HepG2 (cell line): ENCODE results near the gene TMEFF2. TPM values are rescaled to one million over a fixed set of nuclear protein-coding genes. Genes with fewer than 3 reads are reported as not detected.

ENCODE experiments used
- ATAC-seq: fragments of 200-7000 bp; cut with Tn5 transposase; 3 replicates; pipeline ENCODE4 v1.9.1; 2020; ENCODE audit warnings: mild to moderate bottlenecking, moderate library complexity
- BruUV-seq: library from RNA; stranded (reverse); fragments of 400-500 nt; replicated peaks from 2 replicates; lab custom pipeline; 2021; lab: Mats Ljungman, UMichigan
- CTCF ChIA-PET: fragments of 300-600 bp; formaldehyde crosslinking; extraction: SDS; loops from one replicate; lab custom pipeline; 2021; ENCODE audit warnings: low total read pairs, inconsistent platforms, low intra/inter-chr PET ratio; lab: Yijun Ruan, JAX
- POLR2A ChIA-PET: fragments of 350-600 bp; sonication (Branson Sonifier 250); formaldehyde crosslinking; loops from one replicate; lab custom pipeline; 2020; ENCODE audit warnings: antibody characterized with exemption, inconsistent platforms; lab: Yijun Ruan, JAX
- DNase-seq: peaks from one replicate; pipeline ENCODE4 v3.0.0-alpha.2; 2015; ENCODE audit warnings: low spot score
- FAIRE-seq: peaks from 3 replicates; lab custom pipeline; 2011; peaks lifted over from hg19 to GRCh38; lab: Jason Lieb, UNC
- H2AFZ ChIP-seq: one replicate; pipeline ENCODE4 v1.6.1; 2011; ENCODE audit warnings: low read length, inconsistent platforms
- H3K27ac ChIP-seq: fragments of 300-600 bp; 3 replicates; pipeline ENCODE4 v1.8.0; 2011; ENCODE audit warnings: mixed run types, mild to moderate bottlenecking, mixed read lengths, low read length, inconsistent platforms; ENCODE audit not compliant: insufficient read depth; ENCODE audit errors: extremely low read length
- H3K27me3 ChIP-seq, 2 experiments: fragments of 200-600 bp in 1 of 2; 2 replicates in 1 of 2; 3 replicates in 1 of 2; pipeline versions ENCODE4 v1.6.0 to v1.8.0; 2011; ENCODE audit warnings: low read length in 2 of 2, mild to moderate bottlenecking in 2 of 2, moderate library complexity in 2 of 2, inconsistent platforms in 1 of 2; ENCODE audit not compliant: insufficient read depth in 2 of 2, control insufficient read depth in 1 of 2
- H3K36me3 ChIP-seq, 2 experiments: fragments of 200-600 bp in 1 of 2; replicated peaks in 1 of 2; 2 replicates in 1 of 2; 3 replicates in 1 of 2; pipeline versions ENCODE4 v1.5.1 to v1.8.0; 2011; ENCODE audit warnings: low read length in 2 of 2, inconsistent platforms in 1 of 2; ENCODE audit not compliant: insufficient read depth in 2 of 2, control insufficient read depth in 1 of 2
- H3K4me1 ChIP-seq: 2 replicates; pipeline ENCODE4 v1.5.1; 2012; ENCODE audit warnings: low read length, inconsistent platforms; ENCODE audit not compliant: insufficient read depth
- H3K4me2 ChIP-seq: 2 replicates; pipeline ENCODE4 v1.6.0; 2011; ENCODE audit warnings: low read depth, low read length, inconsistent platforms
- H3K4me3 ChIP-seq, 3 experiments: fragments of 200-600 bp in 1 of 3; sonication (generic), shearing (Covaris generic) in 1 of 3; replicated peaks in 1 of 3; 2 replicates each; pipeline ENCODE4 v1.5.1; 2011 to 2016; ENCODE audit warnings: low read length in 3 of 3, inconsistent platforms in 2 of 3, low read depth in 2 of 3, mild to moderate bottlenecking in 2 of 3, control low read depth in 1 of 3, mixed read lengths in 1 of 3; ENCODE audit not compliant: insufficient read depth in 1 of 3
- H3K79me2 ChIP-seq: one replicate; pipeline ENCODE4 v1.6.1; 2011; ENCODE audit warnings: low read length, inconsistent platforms; ENCODE audit not compliant: insufficient read depth
- H3K9ac ChIP-seq: 2 replicates; pipeline ENCODE4 v1.6.0; 2011; ENCODE audit warnings: mild to moderate bottlenecking, low read depth, low read length, inconsistent platforms; ENCODE audit not compliant: insufficient read depth
- H3K9me3 ChIP-seq: 2 replicates; pipeline ENCODE4 v1.5.1; 2012; ENCODE audit warnings: mild to moderate bottlenecking, low read length
- H4K20me1 ChIP-seq: 2 replicates; pipeline ENCODE4 v1.6.0; 2011; ENCODE audit warnings: inconsistent platforms, mild to moderate bottlenecking, low read length, moderate library complexity; ENCODE audit not compliant: insufficient read depth
- FOSL2 ChIP-seq: sonication (generic); formaldehyde crosslinking; IDR thresholded peaks from 2 replicates; pipeline ENCODE4 v1.4.0; 2020; ENCODE audit warnings: missing genetic modification reagents
- HMGXB3 ChIP-seq: sonication (generic); formaldehyde crosslinking; IDR thresholded peaks from 2 replicates; pipeline ENCODE4 v1.4.0; 2020; ENCODE audit warnings: missing genetic modification reagents, borderline replicate concordance
- POLR2AphosphoS2 ChIP-seq: IDR thresholded peaks from 2 replicates; pipeline ENCODE4 v1.6.1; 2011; ENCODE audit warnings: low read depth, low read length, improper control_type of control experiment
- SETDB1 ChIP-seq: sonication (generic); formaldehyde crosslinking; IDR thresholded peaks from 2 replicates; pipeline ENCODE4 v1.5.1; 2020; ENCODE audit warnings: missing genetic modification reagents, mild to moderate bottlenecking, borderline replicate concordance
- SMARCC2 ChIP-seq: fragments of 450-650 bp; IDR thresholded peaks from 2 replicates; pipeline ENCODE4 v1.6.1; 2017; ENCODE audit warnings: antibody characterized with exemption, mild to moderate bottlenecking
- SOX13 ChIP-seq, 3 experiments: fragments of 450-650 bp in 1 of 3; sonication (generic) in 1 of 3; formaldehyde crosslinking in 1 of 3; IDR thresholded peaks in 2 of 3; conservative IDR thresholded peaks in 1 of 3; 2 replicates each; pipeline versions ENCODE4 v1.5.0 to v1.6.1; 2016 to 2020; ENCODE audit warnings: antibody characterized with exemption in 1 of 3, mild to moderate bottlenecking in 1 of 3, missing compliant biosample characterization in 1 of 3, missing genetic modification reagents in 1 of 3, moderate library complexity in 1 of 3
- SP4 ChIP-seq: sonication (generic); formaldehyde crosslinking; IDR thresholded peaks from 2 replicates; pipeline ENCODE4 v1.8.1; 2023; ENCODE audit warnings: mild to moderate bottlenecking, missing genetic modification reagents
- ZBTB20 ChIP-seq: sonication (generic); formaldehyde crosslinking; IDR thresholded peaks from 2 replicates; pipeline ENCODE4 v1.8.1; 2023; ENCODE audit warnings: missing genetic modification reagents, low read depth, mild to moderate bottlenecking, borderline replicate concordance
- ZHX2 ChIP-seq, 2 experiments: sonication (generic) in 1 of 2; formaldehyde crosslinking in 1 of 2; IDR thresholded peaks; 2 replicates each; pipeline versions ENCODE4 v1.6.1 to v1.9.0; 2014 to 2022; ENCODE audit warnings: antibody characterized with exemption in 1 of 2, borderline replicate concordance in 1 of 2, inconsistent platforms in 1 of 2, low read depth in 1 of 2, missing genetic modification reagents in 1 of 2
- ZNF891 ChIP-seq: sonication (generic); formaldehyde crosslinking; IDR thresholded peaks from 2 replicates; pipeline ENCODE4 v1.5.0; 2020; ENCODE audit warnings: mild to moderate bottlenecking, missing genetic modification reagents
- WGBS: methylation state at CpG from one replicate; pipeline ENCODE4 v1.1.6; 2017; ENCODE audit warnings: low lambda C conversion rate; 5-methylcytosine and 5-hydroxymethylcytosine counted together
- in situ Hi-C: cut with HindIII; loops from 2 replicates; pipeline ENCODE4 v1.10.0; 2017; ENCODE audit warnings: low pct_unique_long_range_greater_than_20kb; ENCODE audit not compliant: extremely low pct_ligation_motif_present
- intact Hi-C: fragments of 100-400 bp; cut with micrococcal nuclease; formaldehyde crosslinking; loops from one replicate; pipeline ENCODE4 v1.10.0; 2022; ENCODE audit not compliant: unreplicated experiment
- polyA plus RNA-seq, 8 experiments: library from polyadenylated mRNA; depleted of rRNA in 3 of 8; stranded (reverse) in 7 of 8; unstranded in 1 of 8; fragments of >200 nt; fragmentation: Illumina TruSeq in 4 of 8; extraction: Trizol in 4 of 8; gene quantifications; 2 replicates each; pipeline versions ENCODE4 v1.2.1 to v1.2.3, GENCODE V29; 2011 to 2016; ENCODE audit warnings: low read depth in 4 of 8, missing spikeins in 1 of 8, mixed read lengths in 1 of 8; ENCODE audit not compliant: insufficient read depth in 1 of 8
- total RNA-seq, 5 experiments: library from RNA; depleted of rRNA; stranded (reverse); fragments of >200 nt; fragmentation: Illumina TruSeq; extraction: Trizol; gene quantifications; 2 replicates each; pipeline ENCODE4 v1.2.3, GENCODE V29; 2016; ENCODE audit warnings: low read depth in 1 of 5

The TMEFF2 gene
- total and polyA plus RNA-seq, 2 of the 13 experiments (the other 11 are each of a cell fraction or from before 2014, with no cell fraction given), result not detected

- DNase-seq (no peak), ATAC-seq (no peak), FAIRE-seq (no peak)
- TF ChIP-seq SMARCC2, result no peak
- no peak for TF ChIP-seq SETDB1 (CRISPR knock-in tag)
- no peak for TF ChIP-seq HMGXB3 (CRISPR knock-in tag)
- TF ChIP-seq ZBTB20, result no peak
- no peak for TF ChIP-seq SP4 (CRISPR knock-in tag)
- no peak for TF ChIP-seq ZNF891
- TF ChIP-seq FOSL2, result no peak
- TF ChIP-seq SOX13 (IDR thresholded peaks at IDR 0.05), result no peak
- no peak for TF ChIP-seq SOX13 (CRISPR knock-in tag; conservative IDR thresholded peaks at IDR 0.05 in 1 of 2, IDR thresholded peaks at IDR 0.05 in 1 of 2)
- TF ChIP-seq POLR2AphosphoS2, result no peak
- no peak for TF ChIP-seq ZHX2 (IDR thresholded peaks at IDR 0.05; ENCODE audit: low read depth)
- TF ChIP-seq ZHX2 (CRISPR knock-in tag; IDR thresholded peaks at IDR 0.05; ENCODE audit: borderline replicate concordance), result no peak
- BruUV-seq, result no TSS peak
- ChIA-PET CTCF (no interaction called here), POLR2A (no interaction called here)
- 47% methylated on average over 6 of the region's 6 CpGs for WGBS
- Histone ChIP-seq H3K27ac (no peak overlapping the region), H3K4me2 (no peak overlapping the region), H3K9me3 (no peaks in the 10 kb centered on the region), H3K9ac (no peak overlapping the region), H3K36me3 (no peaks in the 10 kb centered on the region), H3K4me3 (no peak overlapping the region), H3K4me1 (no peaks in the 10 kb centered on the region), H3K79me2 (no peaks in the 10 kb centered on the region), H3K27me3 (no peaks in the 10 kb centered on the region), H2AFZ (no peak overlapping the region), H4K20me1 (no peaks in the 10 kb centered on the region)
- intact Hi-C loops, result no loop called here
- in situ Hi-C loops, result no loop called here
These were observed 151.4 kb downstream of the TMEFF2 start for GRCh38 chr2:192043216-192043870.
